GM23338 (cell line): ENCODE results near the gene DGKH. TPM values are rescaled to one million over a fixed set of nuclear protein-coding genes. Genes with fewer than 3 reads are reported as not detected.

Source experiments
- ATAC-seq: fragments of 200-7000 bp; cut with Tn5 transposase; 3 replicates; pipeline ENCODE4 v1.9.1; 2020
- DNase-seq: peaks from one replicate; pipeline ENCODE4 v3.0.0-alpha.2; 2015; ENCODE audit warnings: low spot score
- H2AFZ ChIP-seq: fragments of 200-600 bp; sonication (generic); 2 replicates; pipeline ENCODE4 v1.8.0; 2016; ENCODE audit warnings: antibody characterized with exemption, mild to moderate bottlenecking, moderate library complexity
- H3F3A ChIP-seq: fragments of 200-600 bp; sonication (generic); replicated peaks from 2 replicates; pipeline ENCODE4 v1.8.0; 2017; ENCODE audit warnings: antibody characterized with exemption, mixed run types, low read depth
- H3K27ac ChIP-seq: fragments of 200-600 bp; sonication (generic); 2 replicates; pipeline ENCODE4 v1.6.1; 2016; ENCODE audit warnings: low read depth
- H3K27me3 ChIP-seq: fragments of 200-600 bp; sonication (generic); 2 replicates; pipeline ENCODE4 v1.8.0; 2016; ENCODE audit warnings: mild to moderate bottlenecking, mixed run types, moderate library complexity; ENCODE audit not compliant: insufficient read depth
- H3K36me3 ChIP-seq: fragments of 200-600 bp; sonication (generic); 2 replicates; pipeline ENCODE4 v1.8.0; 2016; ENCODE audit warnings: mild to moderate bottlenecking; ENCODE audit not compliant: insufficient read depth
- H3K4me1 ChIP-seq: fragments of 200-600 bp; sonication (generic); 2 replicates; pipeline ENCODE4 v1.8.0; 2016; ENCODE audit warnings: mild to moderate bottlenecking, moderate library complexity; ENCODE audit not compliant: insufficient read depth
- H3K4me2 ChIP-seq: fragments of 200-600 bp; sonication (generic); 2 replicates; pipeline ENCODE4 v1.7.1; 2017; ENCODE audit warnings: mixed run types
- H3K4me3 ChIP-seq: fragments of 200-600 bp; sonication (generic); 2 replicates; pipeline ENCODE4 v1.6.1; 2016; ENCODE audit warnings: mixed run types
- H3K79me2 ChIP-seq: fragments of 200-600 bp; sonication (generic); replicated peaks from 2 replicates; pipeline ENCODE4 v1.8.0; 2017; ENCODE audit warnings: mild to moderate bottlenecking; ENCODE audit not compliant: insufficient read depth
- H3K9me2 ChIP-seq: fragments of 200-600 bp; sonication (generic); 2 replicates; pipeline ENCODE4 v1.8.0; 2017; ENCODE audit not compliant: insufficient read depth
- H4K20me1 ChIP-seq: fragments of 200-600 bp; sonication (generic); replicated peaks from 2 replicates; pipeline ENCODE4 v1.8.0; 2017; ENCODE audit warnings: mild to moderate bottlenecking; ENCODE audit not compliant: insufficient read depth
- H3K27ac Mint-ChIP-seq: 2 replicates; pipeline ENCODE4 v1.8.0; 2020; ENCODE audit warnings: inconsistent platforms, mild to moderate bottlenecking, moderate library complexity, mixed read lengths
- H3K27me3 Mint-ChIP-seq: 3 replicates; pipeline ENCODE4 v1.8.0; 2022; ENCODE audit warnings: low read depth, mild to moderate bottlenecking, moderate library complexity, mixed read lengths, inconsistent platforms; ENCODE audit not compliant: insufficient read depth, poor library complexity
- H3K36me3 Mint-ChIP-seq: 3 replicates; pipeline ENCODE4 v1.8.0; 2021; ENCODE audit warnings: low read depth, mild to moderate bottlenecking, inconsistent platforms, moderate library complexity, mixed read lengths
- H3K4me1 Mint-ChIP-seq: 3 replicates; pipeline ENCODE4 v1.8.0; 2020; ENCODE audit warnings: mild to moderate bottlenecking, inconsistent platforms, mixed read lengths
- H3K4me3 Mint-ChIP-seq: 3 replicates; pipeline ENCODE4 v1.8.0; 2021; ENCODE audit warnings: moderate library complexity, mild to moderate bottlenecking, inconsistent platforms, mixed read lengths
- H3K9me3 Mint-ChIP-seq: 3 replicates; pipeline ENCODE4 v1.8.0; 2020; ENCODE audit warnings: moderate library complexity, mild to moderate bottlenecking, inconsistent platforms, mixed read lengths
- CREB1 ChIP-seq: fragments of 250-450 bp; sonication (Bioruptor Pico); IDR thresholded peaks from 2 replicates; pipeline ENCODE4 v1.5.0; 2020; ENCODE audit warnings: low read depth, mild to moderate bottlenecking, moderate library complexity
- ETS1 ChIP-seq: IDR thresholded peaks from 2 replicates; pipeline ENCODE4 v1.6.1; 2016; ENCODE audit warnings: antibody characterized with exemption
- JUNB ChIP-seq: IDR thresholded peaks from one replicate; pipeline ENCODE4 v1.6.1; 2016; ENCODE audit warnings: antibody characterized with exemption; ENCODE audit not compliant: unreplicated experiment
- POLR2AphosphoS5 ChIP-seq: IDR thresholded peaks from 2 replicates; pipeline ENCODE4 v1.6.1; 2016; ENCODE audit warnings: antibody characterized with exemption, low read depth
- STAT1 ChIP-seq: IDR thresholded peaks from one replicate; pipeline ENCODE4 v1.6.1; 2016; ENCODE audit warnings: antibody characterized with exemption; ENCODE audit not compliant: unreplicated experiment
- ZNF114 ChIP-seq: fragments of 250-450 bp; sonication (Bioruptor Pico); IDR thresholded peaks from 2 replicates; pipeline ENCODE4 v1.5.0; 2020; ENCODE audit warnings: mild to moderate bottlenecking, moderate library complexity
- ZNF331 ChIP-seq: fragments of 250-450 bp; sonication (Bioruptor Pico); IDR thresholded peaks from 2 replicates; pipeline ENCODE4 v1.5.0; 2020; ENCODE audit warnings: low read depth, mild to moderate bottlenecking, moderate library complexity
- ZNF462 ChIP-seq: fragments of 250-450 bp; sonication (Bioruptor Pico); IDR thresholded peaks from 2 replicates; pipeline ENCODE4 v1.5.0; 2020; ENCODE audit warnings: mild to moderate bottlenecking, moderate library complexity
- polyA plus RNA-seq: library from polyadenylated mRNA; unstranded; fragments of >200 nt; fragmentation: Nextera tagmentation; extraction: Ambion mirVana; gene quantifications from 2 replicates; pipeline ENCODE4 v1.2.1, GENCODE V29; 2016
- total RNA-seq: library from RNA; depleted of rRNA; stranded (reverse); fragments of >200 nt; shearing (Covaris generic); gene quantifications from 2 replicates; pipeline ENCODE4 v1.2.3, GENCODE V29; 2014

The DGKH gene
- total and polyA plus RNA-seq, 2 experiments from 2014 or later = 2.1 to 7.5 TPM

- TF ChIP-seq ZNF462 (CRISPR knock-in tag) (no peak), ZNF331 (no peak), JUNB (no peak)
These were observed 142.1 kb downstream of the DGKH start (continued) for GRCh38 chr13:42190529-42190928.

GRCh38 chr13:42211704-42212464 is 163.4 kb downstream of the DGKH start:
- no peak overlapping the region for H3K4me2 ChIP-seq
- H3K4me1 ChIP-seq = peaks cover 6% of the 10 kb centered on the region; the same call in 1 of the 2 replicates
- H4K20me1 ChIP-seq = no peaks in the 10 kb centered on the region
- no peak overlapping the region for H3K27ac ChIP-seq
- no peaks in the 10 kb centered on the region for H3K27me3 ChIP-seq
- no peak overlapping the region for H2AFZ ChIP-seq
- no peaks in the 10 kb centered on the region for H3K36me3 ChIP-seq
- H3K27me3 Mint-ChIP-seq = no peaks in the 10 kb centered on the region
- no peak overlapping the region for H3K27ac Mint-ChIP-seq
- no peak overlapping the region for H3K4me3 ChIP-seq
- no peaks in the 10 kb centered on the region for H3K79me2 ChIP-seq
- peaks cover 24% of the 10 kb centered on the region for H3K4me1 Mint-ChIP-seq
- H3K9me2 ChIP-seq = no peaks in the 10 kb centered on the region
- H3F3A ChIP-seq = no peaks in the 10 kb centered on the region
- DNase-seq (no peak), ATAC-seq (no peak)
- no peak overlapping the region for H3K4me3 Mint-ChIP-seq
- H3K9me3 Mint-ChIP-seq = peaks cover 3% of the 10 kb centered on the region; the same call in 1 of the 3 replicates
- H3K36me3 Mint-ChIP-seq = peaks cover 17% of the 10 kb centered on the region
- TF ChIP-seq JUNB (no peak), CREB1 (no peak), ETS1 (no peak), POLR2AphosphoS5 (no peak), STAT1 (no peak), ZNF114 (CRISPR knock-in tag) (no peak), ZNF462 (CRISPR knock-in tag) (no peak)
